Ascending aorta (tissue), 2 donors: ENCODE measurements around the gene KCNH5. TPM values are rescaled to one million over a fixed set of nuclear protein-coding genes. Genes with fewer than 3 reads are reported as not detected.
"Not testable (repeated sequence)": the region's sequence is repeated elsewhere in the genome, so short reads cannot be mapped to it uniquely, and the experiment has no call there.

ENCODE experiments used
- DNase-seq, 2 donors: peaks; one replicate each; pipeline ENCODE4 v3.0.0-alpha.2; 2019; ENCODE audit warnings: low spot score in 2 of 2
- H3K27ac ChIP-seq, 2 donors: fragments of 200-600 bp; sonication (generic); one replicate each; pipeline ENCODE4 v1.5.1; 2016 to 2017; ENCODE audit warnings: mild to moderate bottlenecking in 1 of 2
- H3K27me3 ChIP-seq: fragments of 200-600 bp; sonication (generic); one replicate; pipeline ENCODE4 v1.5.1; 2017
- H3K36me3 ChIP-seq, 2 donors: fragments of 200-600 bp; sonication (generic); one replicate each; pipeline ENCODE4 v1.5.1; 2016
- H3K4me1 ChIP-seq, 2 donors: fragments of 200-600 bp; sonication (generic); one replicate each; pipeline ENCODE4 v1.5.1; 2016 to 2017; ENCODE audit warnings: mild to moderate bottlenecking in 1 of 2
- H3K4me3 ChIP-seq, 2 donors: fragments of 200-600 bp; sonication (generic); one replicate each; pipeline ENCODE4 v1.5.1; 2016 to 2017; ENCODE audit warnings: mild to moderate bottlenecking in 1 of 2
- H3K9me3 ChIP-seq, 2 donors: fragments of 200-600 bp; sonication (generic); one replicate each; pipeline ENCODE4 v1.5.1; 2016
- intact Hi-C: fragments of 100-400 bp; cut with DNase I; formaldehyde crosslinking; loops from one replicate; pipeline ENCODE4 v1.15.1; 2023
- total RNA-seq: library from RNA; depleted of rRNA; stranded (reverse); fragments of >200 nt; gene quantifications from one replicate; pipeline ENCODE4 v1.1.0, GENCODE V29; 2016
- TF ChIP-seq, protein P1 (sequence below), 3 experiments: fragments of 200-600 bp in 2 of 3; fragments of 450-650 bp in 1 of 3; sonication (generic) in 2 of 3; IDR thresholded peaks; one replicate each; pipeline ENCODE4 v1.5.1; 2016 to 2019; ENCODE audit warnings: antibody characterized with exemption in 3 of 3, mild to moderate bottlenecking in 1 of 3, moderate library complexity in 1 of 3

Gene KCNH5
- total RNA-seq, 1 donor from 2014 or later: not detected

DNA sequence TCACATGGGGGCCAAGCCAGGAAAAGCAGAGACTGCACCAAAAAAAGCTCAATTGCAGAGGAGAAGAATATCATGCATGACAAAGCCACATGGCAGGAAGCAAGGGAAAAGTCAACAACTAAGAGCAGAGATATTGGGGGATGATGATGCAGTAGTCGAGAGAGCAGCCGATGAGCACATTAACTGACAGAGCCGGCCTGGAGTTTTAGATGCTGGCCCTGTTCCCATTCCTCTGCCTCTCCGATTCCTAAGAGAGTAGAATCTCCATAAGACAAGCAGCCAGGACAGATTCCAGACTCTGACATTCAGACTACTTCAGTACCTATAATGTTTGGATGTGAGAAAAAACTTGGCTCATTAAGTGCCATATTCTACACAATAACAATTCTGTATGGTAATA, 155.9 kb downstream of the KCNH5 start:
- intact Hi-C loops: no loop called here
- Histone ChIP-seq H3K36me3 (no peaks in the 10 kb centered on the region), H3K27me3 (no peaks in the 10 kb centered on the region), H3K4me1 (no peaks in the 10 kb centered on the region), H3K27ac (no peak overlapping the region), H3K4me3 (no peak overlapping the region), H3K9me3 (no peaks in the 10 kb centered on the region)
- TF ChIP-seq, protein P1, sequence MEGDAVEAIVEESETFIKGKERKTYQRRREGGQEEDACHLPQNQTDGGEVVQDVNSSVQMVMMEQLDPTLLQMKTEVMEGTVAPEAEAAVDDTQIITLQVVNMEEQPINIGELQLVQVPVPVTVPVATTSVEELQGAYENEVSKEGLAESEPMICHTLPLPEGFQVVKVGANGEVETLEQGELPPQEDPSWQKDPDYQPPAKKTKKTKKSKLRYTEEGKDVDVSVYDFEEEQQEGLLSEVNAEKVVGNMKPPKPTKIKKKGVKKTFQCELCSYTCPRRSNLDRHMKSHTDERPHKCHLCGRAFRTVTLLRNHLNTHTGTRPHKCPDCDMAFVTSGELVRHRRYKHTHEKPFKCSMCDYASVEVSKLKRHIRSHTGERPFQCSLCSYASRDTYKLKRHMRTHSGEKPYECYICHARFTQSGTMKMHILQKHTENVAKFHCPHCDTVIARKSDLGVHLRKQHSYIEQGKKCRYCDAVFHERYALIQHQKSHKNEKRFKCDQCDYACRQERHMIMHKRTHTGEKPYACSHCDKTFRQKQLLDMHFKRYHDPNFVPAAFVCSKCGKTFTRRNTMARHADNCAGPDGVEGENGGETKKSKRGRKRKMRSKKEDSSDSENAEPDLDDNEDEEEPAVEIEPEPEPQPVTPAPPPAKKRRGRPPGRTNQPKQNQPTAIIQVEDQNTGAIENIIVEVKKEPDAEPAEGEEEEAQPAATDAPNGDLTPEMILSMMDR (IDR thresholded peaks at IDR 0.05): no peak
- DNase-seq: no peak

DNA sequence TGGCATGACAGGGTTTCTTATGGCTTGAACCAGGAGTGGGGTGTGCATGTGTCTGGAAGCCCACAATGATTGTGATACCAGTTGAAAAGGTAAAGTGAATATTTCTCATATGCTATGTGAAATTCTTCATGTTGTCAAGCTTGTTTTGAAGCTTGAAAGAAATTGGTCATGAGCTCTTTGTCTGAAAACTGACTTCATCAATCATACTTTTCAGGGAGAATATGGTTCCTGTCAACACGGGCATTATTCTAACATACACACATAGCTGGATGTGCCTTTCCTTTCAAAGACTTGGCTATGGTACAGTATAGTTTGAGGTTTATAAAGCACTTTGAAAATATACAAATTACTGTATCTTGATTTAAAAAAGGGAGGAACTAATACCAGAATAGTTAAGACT, 158.8 kb downstream of the KCNH5 start:
- TF ChIP-seq, protein P1 (IDR thresholded peaks at IDR 0.05): no peak
- DNase-seq: no peak
- Histone ChIP-seq H3K9me3 (no peaks in the 10 kb centered on the region), H3K4me1 (no peaks in the 10 kb centered on the region), H3K36me3 (no peaks in the 10 kb centered on the region), H3K4me3 (no peak overlapping the region), H3K27me3 (no peaks in the 10 kb centered on the region), H3K27ac (no peak overlapping the region)
- intact Hi-C loops: no loop called here

DNA sequence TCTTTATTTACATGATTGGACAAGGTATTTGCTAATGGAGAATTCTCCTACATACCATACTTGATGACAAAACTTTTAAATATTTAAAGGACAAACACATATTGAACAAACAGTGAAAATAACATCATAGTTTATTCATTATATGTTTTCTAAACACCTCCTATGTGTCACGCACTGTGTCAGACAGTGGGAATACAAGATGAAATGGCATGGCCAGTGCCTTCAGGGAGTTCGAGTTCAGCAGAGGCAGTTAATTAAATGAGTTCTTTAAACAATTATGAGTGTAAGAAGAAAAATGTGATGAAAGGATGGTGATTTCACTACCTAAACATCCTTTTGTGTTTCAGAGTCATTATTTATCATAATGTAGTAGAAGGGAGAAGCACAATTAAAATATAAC, 159.8 kb downstream of the KCNH5 start:
- no peaks in the 10 kb centered on the region for H3K9me3 ChIP-seq
- DNase-seq: no peak
- H3K36me3 ChIP-seq: no peaks in the 10 kb centered on the region
- TF ChIP-seq, protein P1 (IDR thresholded peaks at IDR 0.05): no peak
- H3K4me3 ChIP-seq: no peak overlapping the region
- H3K27me3 ChIP-seq: no peaks in the 10 kb centered on the region
- no peak overlapping the region for H3K27ac ChIP-seq
- H3K4me1 ChIP-seq: no peaks in the 10 kb centered on the region
- intact Hi-C loops: no loop called here

DNA sequence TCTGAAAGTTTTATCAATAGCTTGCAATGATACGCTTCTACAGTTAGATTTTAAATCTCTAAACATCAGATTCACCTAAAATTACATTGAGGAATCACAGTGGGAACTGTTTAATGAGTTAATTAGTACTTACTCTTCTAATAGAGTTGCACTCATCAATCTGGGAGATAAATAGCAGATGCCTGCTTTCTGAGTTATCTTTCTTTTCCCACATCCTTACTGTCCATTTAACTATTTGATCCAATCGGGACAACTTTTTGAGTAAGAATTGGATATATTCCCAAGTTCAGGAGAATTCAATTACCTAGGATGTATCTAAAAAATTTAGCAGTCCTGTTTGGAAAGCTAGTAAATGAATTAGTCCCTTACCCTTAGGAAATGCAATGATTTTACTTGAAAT, 162.3 kb downstream of the KCNH5 start:
- Histone ChIP-seq H3K36me3 (no peaks in the 10 kb centered on the region), H3K4me3 (no peak overlapping the region), H3K4me1 (no peaks in the 10 kb centered on the region), H3K27ac (no peak overlapping the region), H3K9me3 (no peaks in the 10 kb centered on the region), H3K27me3 (no peaks in the 10 kb centered on the region)
- TF ChIP-seq, protein P1 (IDR thresholded peaks at IDR 0.05): no peak
- no peak for DNase-seq
- intact Hi-C loops: no loop called here

DNA sequence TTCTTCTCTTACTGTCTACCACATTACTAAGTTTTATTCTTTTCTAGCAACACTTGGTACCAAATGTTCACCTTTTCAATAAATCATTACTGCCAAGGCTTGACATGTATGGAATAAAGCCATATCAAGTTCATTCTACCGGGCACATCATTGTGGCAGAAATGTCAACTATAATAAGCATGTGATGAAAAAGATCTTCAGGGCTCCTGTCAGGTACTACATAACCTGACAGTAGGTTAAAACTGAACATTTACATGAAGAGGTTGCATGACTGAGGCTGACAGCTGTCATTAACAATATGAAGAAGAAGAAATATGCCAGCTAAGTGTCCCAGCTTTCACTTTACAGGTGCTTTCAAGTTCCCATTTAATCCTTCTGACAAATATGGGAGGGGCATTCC, 178.9 kb downstream of the KCNH5 start:
- TF ChIP-seq, protein P1 (IDR thresholded peaks at IDR 0.05): no peak
- no peak for DNase-seq

DNA sequence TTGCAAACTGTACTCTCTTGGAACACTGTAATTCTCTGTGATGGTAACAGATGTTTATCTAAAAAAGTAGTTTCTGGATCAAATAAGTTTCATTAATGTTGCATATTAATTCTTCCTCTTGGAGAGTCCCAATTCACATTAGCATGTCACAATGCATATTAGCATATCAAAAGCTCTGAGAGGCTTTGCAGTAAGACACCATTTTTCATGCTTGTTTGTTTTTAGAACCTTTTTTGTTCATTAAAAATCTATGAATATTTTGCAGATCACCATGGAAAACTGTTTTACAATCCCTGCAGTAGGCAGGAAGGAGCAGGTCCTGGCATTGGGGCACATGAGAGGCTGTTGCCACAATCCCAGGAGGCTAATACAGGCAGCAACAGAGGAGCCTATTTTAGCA, 180.7 kb downstream of the KCNH5 start:
- Histone ChIP-seq H3K4me1 (no peaks in the 10 kb centered on the region), H3K36me3 (no peaks in the 10 kb centered on the region), H3K4me3 (no peak overlapping the region), H3K27ac (no peak overlapping the region), H3K9me3 (no peaks in the 10 kb centered on the region), H3K27me3 (no peaks in the 10 kb centered on the region)
- intact Hi-C loops: no loop called here
- DNase-seq: no peak
- TF ChIP-seq, protein P1 (IDR thresholded peaks at IDR 0.05): no peak

More for the DNA sequence above, 178.9 kb downstream of the KCNH5 start:
- intact Hi-C loops: no loop called here
- no peaks in the 10 kb centered on the region for H3K9me3 ChIP-seq
- H3K27me3 ChIP-seq: no peaks in the 10 kb centered on the region
- H3K27ac ChIP-seq: no peak overlapping the region
- no peaks in the 10 kb centered on the region for H3K4me1 ChIP-seq
- H3K36me3 ChIP-seq: no peaks in the 10 kb centered on the region
- H3K4me3 ChIP-seq: no peak overlapping the region

DNA sequence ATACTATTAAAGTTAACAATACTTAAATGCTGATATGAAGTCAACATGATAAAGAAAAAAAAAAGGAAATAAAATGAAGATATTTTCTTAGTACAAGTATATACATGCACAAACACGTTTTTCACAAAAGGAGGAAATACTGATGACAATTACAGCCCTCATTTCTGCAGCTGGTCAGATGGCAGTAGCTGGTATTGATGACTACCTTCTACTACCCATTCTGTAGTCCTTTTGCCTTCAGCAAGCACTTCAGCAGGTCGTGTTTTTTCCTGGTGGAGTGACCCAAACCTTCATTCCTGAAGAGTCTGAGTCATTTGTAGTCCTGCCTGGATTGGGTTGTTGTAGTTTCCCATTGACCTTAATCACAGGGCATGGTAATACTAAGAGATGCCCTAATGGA, 187.2 kb downstream of the KCNH5 start:
- H3K36me3 ChIP-seq, DNase-seq, H3K27me3 ChIP-seq, H3K27ac ChIP-seq, H3K9me3 ChIP-seq, H3K4me1 ChIP-seq, H3K4me3 ChIP-seq, intact Hi-C loops: not testable (repeated sequence)
